ENCODE data around the gene SUSD1. TPM values are rescaled to one million over a fixed set of nuclear protein-coding genes. Genes with fewer than 3 reads are reported as not detected.

The SUSD1 gene
- total RNA-seq, 1 experiment from 2014 or later: 8.1 TPM

DNA sequence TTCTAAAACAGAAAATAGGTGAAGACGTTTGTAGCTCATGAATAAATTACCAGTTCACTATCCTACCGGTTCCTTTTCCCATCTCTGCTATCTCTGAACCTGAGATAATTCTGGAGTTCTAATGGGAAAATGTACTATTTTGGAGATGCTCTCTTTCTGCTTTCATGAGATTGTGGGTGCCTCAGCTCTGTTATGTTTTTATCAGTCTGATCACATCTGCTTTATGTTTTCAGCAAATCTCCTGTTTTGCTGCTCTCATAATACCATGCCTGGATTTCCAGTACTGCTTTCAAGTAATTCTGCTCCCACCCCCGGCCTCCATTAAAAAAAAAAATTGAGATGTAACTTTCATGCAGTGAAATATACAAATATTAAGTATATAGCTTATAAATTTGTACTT, 9.1 kb upstream of the SUSD1 start:
- Histone ChIP-seq H2BK5ac (ENCODE audit: insufficient read length, low read length) (no peak overlapping the region), H2AK5ac (ENCODE audit: insufficient read length, low read length) (no peak overlapping the region), H3K27ac (ENCODE audit: insufficient read length, low read depth, low read length) (no peak overlapping the region), H3K4me2 (ENCODE audit: insufficient read depth, insufficient read length, low read length) (no peak overlapping the region), H4K91ac (ENCODE audit: insufficient read length, low read depth, low read length) (no peak overlapping the region), H3K14ac (ENCODE audit: insufficient read depth, low read length) (no peak overlapping the region), H3K79me2 (ENCODE audit: insufficient read depth, low read length) (0 out of 2 replicates have a peak, but pooled peaks cover 2% of the 10 kb centered on the region), H2AFZ (ENCODE audit: low read length) (no peak overlapping the region), H3K9ac (ENCODE audit: extremely low read depth, insufficient read length, low read length) (no peak overlapping the region), H3T11ph (ENCODE audit: low read length) (no peak overlapping the region), H2BK12ac (ENCODE audit: insufficient read length, low read depth, low read length) (no peak overlapping the region), H3K56ac (ENCODE audit: insufficient read length, low read depth, low read length) (no peak overlapping the region), H3K23me2 (ENCODE audit: insufficient read length, low read depth, low read length, poor library complexity, severe bottlenecking) (no peaks in the 10 kb centered on the region), H4K20me1 (ENCODE audit: control insufficient read depth, insufficient read depth, insufficient read length) (no peaks in the 10 kb centered on the region), H3K27me3 (ENCODE audit: insufficient read depth, low read length) (no peaks in the 10 kb centered on the region), H4K8ac (replicated peaks; ENCODE audit: insufficient read length, low read depth, low read length) (no peak overlapping the region), H3K23ac (ENCODE audit: insufficient read length, low read depth, low read length) (no peak overlapping the region), H3K4me1 (ENCODE audit: insufficient read depth, low read length) (peaks cover 6% of the 10 kb centered on the region; the same call in 1 of the 2 replicates), H2BK20ac (ENCODE audit: low read depth, low read length, poor library complexity, severe bottlenecking) (no peak overlapping the region), H3K79me1 (ENCODE audit: insufficient read depth, low read depth, low read length, poor library complexity, severe bottlenecking) (no peaks in the 10 kb centered on the region), H4K5ac (ENCODE audit: insufficient read length, low read depth, low read length) (no peak overlapping the region), H3K4ac (ENCODE audit: low read depth, low read length) (no peak overlapping the region), H2BK15ac (ENCODE audit: low read depth, low read length) (no peak overlapping the region), H2BK120ac (ENCODE audit: low read depth, low read length, poor library complexity, severe bottlenecking) (no peak overlapping the region), H3K18ac (ENCODE audit: insufficient read length, low read depth, low read length) (no peak overlapping the region), H3K9me3 (ENCODE audit: control insufficient read depth, low read depth, low read length) (no peaks in the 10 kb centered on the region)
- Mint-ChIP-seq H3K4me1 (peaks cover 20% of the 10 kb centered on the region in 2 experiments), H3K27ac (no peak overlapping the region), H3K4me3 (no peak overlapping the region), H3K9me3 (peaks cover 0 to 4% of the 10 kb centered on the region in 2 experiments; a peak in 2 of 5 replicates), H3K27me3 (ENCODE audit: low read depth) (peaks cover 1% of the 10 kb centered on the region; the same call in 1 of the 2 replicates), H3K36me3 (ENCODE audit: insufficient read depth in 1 of 3, low read depth in 3 of 3) (peaks cover 0 to 6% (median 0%) of the 10 kb centered on the region in 3 experiments; a peak in 1 of 7 replicates)
- WGBS (ENCODE audit: extremely low coverage, insufficient read length, low lambda C conversion rate): no CpG with 5 or more reads among the region's 3 CpGs
- DNase-seq: no peak
- TF ChIP-seq, protein P1, sequence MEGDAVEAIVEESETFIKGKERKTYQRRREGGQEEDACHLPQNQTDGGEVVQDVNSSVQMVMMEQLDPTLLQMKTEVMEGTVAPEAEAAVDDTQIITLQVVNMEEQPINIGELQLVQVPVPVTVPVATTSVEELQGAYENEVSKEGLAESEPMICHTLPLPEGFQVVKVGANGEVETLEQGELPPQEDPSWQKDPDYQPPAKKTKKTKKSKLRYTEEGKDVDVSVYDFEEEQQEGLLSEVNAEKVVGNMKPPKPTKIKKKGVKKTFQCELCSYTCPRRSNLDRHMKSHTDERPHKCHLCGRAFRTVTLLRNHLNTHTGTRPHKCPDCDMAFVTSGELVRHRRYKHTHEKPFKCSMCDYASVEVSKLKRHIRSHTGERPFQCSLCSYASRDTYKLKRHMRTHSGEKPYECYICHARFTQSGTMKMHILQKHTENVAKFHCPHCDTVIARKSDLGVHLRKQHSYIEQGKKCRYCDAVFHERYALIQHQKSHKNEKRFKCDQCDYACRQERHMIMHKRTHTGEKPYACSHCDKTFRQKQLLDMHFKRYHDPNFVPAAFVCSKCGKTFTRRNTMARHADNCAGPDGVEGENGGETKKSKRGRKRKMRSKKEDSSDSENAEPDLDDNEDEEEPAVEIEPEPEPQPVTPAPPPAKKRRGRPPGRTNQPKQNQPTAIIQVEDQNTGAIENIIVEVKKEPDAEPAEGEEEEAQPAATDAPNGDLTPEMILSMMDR (conservative IDR thresholded peaks at IDR 0.05): no peak
